Activated T-helper 2 cell treated with anti-CD3 and anti-CD28 coated beads, Interferon-gamma antibody, Interleukin-2, Interleukin-4, amounts not matched to agents 10 μg/mL and 5 μg/mL and 100 μg/mL, durations not matched to agents 14 hours and 24 hours and 36 hours (primary cell): Measurements from ENCODE around the gene ARL6IP5. TPM values are rescaled to one million over a fixed set of nuclear protein-coding genes. Genes with fewer than 3 reads are reported as not detected.

Source experiments
- DNase-seq: peaks from one replicate; pipeline ENCODE4 v3.0.0; 2021; ENCODE audit warnings: low spot score
- H3K27ac Mint-ChIP-seq: one replicate; pipeline ENCODE4 v1.8.0; 2021; ENCODE audit warnings: mixed read lengths
- H3K27me3 Mint-ChIP-seq: one replicate; pipeline ENCODE4 v1.8.0; 2021; ENCODE audit warnings: low read depth, mixed read lengths
- H3K36me3 Mint-ChIP-seq: one replicate; pipeline ENCODE4 v1.8.0; 2021; ENCODE audit warnings: low read depth, mixed read lengths
- H3K4me1 Mint-ChIP-seq: one replicate; pipeline ENCODE4 v1.8.0; 2021; ENCODE audit warnings: low read depth, mixed read lengths
- H3K4me3 Mint-ChIP-seq: one replicate; pipeline ENCODE4 v1.8.0; 2021; ENCODE audit warnings: low read depth, mild to moderate bottlenecking, moderate library complexity, mixed read lengths
- H3K9me3 Mint-ChIP-seq: one replicate; pipeline ENCODE4 v1.8.0; 2021; ENCODE audit warnings: mixed read lengths
- intact Hi-C: fragments of 100-400 bp; cut with micrococcal nuclease; formaldehyde crosslinking; loops from one replicate; pipeline ENCODE4 v1.15.1; 2023
- total RNA-seq: library from RNA; stranded (reverse); gene quantifications from 2 replicates; pipeline ENCODE4 v1.2.3, GENCODE V29; 2022

The ARL6IP5 gene
- total RNA-seq, 1 donor from 2014 or later = 124 TPM

GRCh38 chr3:69072928-69073327 is 11.8 kb upstream of the ARL6IP5 start:
- DNase-seq = no peak
- Mint-ChIP-seq H3K27ac (peak overlapping the region; percentile 0), H3K4me1 (peaks cover 36% of the 10 kb centered on the region), H3K36me3 (peaks cover 55% of the 10 kb centered on the region), H3K4me3 (no peak overlapping the region), H3K9me3 (no peaks in the 10 kb centered on the region), H3K27me3 (no peaks in the 10 kb centered on the region)
- intact Hi-C loops = no loop called here

DNA sequence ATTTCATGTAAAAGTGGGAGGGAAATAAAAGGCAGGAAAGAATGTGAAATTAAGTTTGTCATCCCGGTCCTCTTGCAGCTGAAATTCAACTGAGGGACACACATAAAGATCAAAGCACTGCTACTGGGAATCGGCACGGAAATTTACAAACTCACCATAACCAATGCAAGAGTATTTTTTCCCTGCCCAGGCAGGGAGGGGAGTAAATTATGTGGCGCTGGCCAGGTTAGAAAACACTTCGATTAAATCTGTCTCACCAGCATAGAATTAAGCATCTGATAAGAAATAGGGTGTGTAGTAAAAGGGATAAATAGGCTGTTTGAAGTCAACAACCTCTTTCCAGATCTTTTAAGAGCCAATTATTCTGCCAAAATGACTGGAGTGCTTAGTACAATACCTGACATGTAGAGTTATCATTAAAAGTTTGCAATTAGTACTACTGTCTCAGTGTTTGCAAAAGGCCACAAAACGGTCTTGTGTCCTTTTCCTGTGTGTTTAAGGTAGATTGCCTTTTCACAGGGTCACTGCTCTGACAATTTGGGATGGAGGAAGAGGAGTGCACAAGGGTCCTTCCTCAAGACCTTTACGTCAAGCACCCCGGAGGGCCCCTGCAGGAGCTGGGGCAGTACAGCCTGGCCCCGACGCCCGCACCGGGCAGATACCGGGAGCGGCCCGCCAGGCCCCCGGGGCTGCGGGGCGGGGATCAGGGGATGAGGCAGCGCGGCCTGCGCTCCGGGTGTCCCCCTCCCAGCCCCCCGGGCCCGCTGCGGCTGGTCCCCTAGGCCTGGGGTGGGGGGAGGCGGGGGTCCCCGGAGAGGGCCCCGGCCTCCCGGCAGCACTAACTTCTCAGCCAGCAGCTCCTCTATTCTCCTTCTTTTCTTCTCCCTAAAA is 5.2 kb upstream of the ARL6IP5 start:
- H3K27ac Mint-ChIP-seq = peak overlapping the region; percentile 67
- peak overlapping the region; percentile 83 for H3K4me3 Mint-ChIP-seq
- no peaks in the 10 kb centered on the region for H3K27me3 Mint-ChIP-seq
- peaks cover 58% of the 10 kb centered on the region for H3K4me1 Mint-ChIP-seq
- peaks cover 29% of the 10 kb centered on the region for H3K36me3 Mint-ChIP-seq
- H3K9me3 Mint-ChIP-seq = no peaks in the 10 kb centered on the region
- DNase-seq = no peak
- intact Hi-C loops = loop anchor here (1.0 to 10.0 kb wide), 3 partner anchors 14 to 1425 kb away; partner anchors contain the start of gene SUCLG2

GRCh38 chr3:69080233-69080920 is 4.4 kb upstream of the ARL6IP5 start, which contains the start of gene UBA3:
Gene UBA3 (minus strand): TSS chr3:69080365. CDS start chr3:69080353, 12 bp downstream.
- intact Hi-C loops = loop anchor here (1.0 to 10.0 kb wide), 3 partner anchors 15 to 1426 kb away; partner anchors contain the start of gene SUCLG2
- peaks cover 30% of the 10 kb centered on the region for H3K36me3 Mint-ChIP-seq
- no peaks in the 10 kb centered on the region for H3K27me3 Mint-ChIP-seq
- H3K27ac Mint-ChIP-seq = peak within 1 kb of the TSS; percentile 98
- H3K4me1 Mint-ChIP-seq = peaks cover 60% of the 10 kb centered on the region
- H3K4me3 Mint-ChIP-seq = peak within 1 kb of the TSS; percentile 83
- H3K9me3 Mint-ChIP-seq = no peaks in the 10 kb centered on the region
- DNase-seq = peak; percentile 81

GRCh38 chr3:69081583-69082262 is 3.0 kb upstream of the ARL6IP5 start:
- H3K27me3 Mint-ChIP-seq = no peaks in the 10 kb centered on the region
- DNase-seq = no peak
- H3K27ac Mint-ChIP-seq = peak overlapping the region; percentile 98
- H3K4me3 Mint-ChIP-seq = peak overlapping the region; percentile 73
- peaks cover 35% of the 10 kb centered on the region for H3K36me3 Mint-ChIP-seq
- no peaks in the 10 kb centered on the region for H3K9me3 Mint-ChIP-seq
- intact Hi-C loops = loop anchor here (1.0 to 10.0 kb wide), 5 partner anchors 22 to 1427 kb away; partner anchors contain the start of gene SUCLG2
- peaks cover 58% of the 10 kb centered on the region for H3K4me1 Mint-ChIP-seq

- no peak for DNase-seq
- peaks cover 34% of the 10 kb centered on the region for H3K36me3 Mint-ChIP-seq
- intact Hi-C loops = loop anchor here (1.0 to 10.0 kb wide), 5 partner anchors 23 to 1428 kb away; partner anchors contain the start of gene SUCLG2
- peak overlapping the region; percentile 73 for H3K4me3 Mint-ChIP-seq
- no peaks in the 10 kb centered on the region for H3K27me3 Mint-ChIP-seq
- peak overlapping the region; percentile 98 for H3K27ac Mint-ChIP-seq
- peaks cover 55% of the 10 kb centered on the region for H3K4me1 Mint-ChIP-seq
- H3K9me3 Mint-ChIP-seq = no peaks in the 10 kb centered on the region
Observed at GRCh38 chr3:69082361-69082760, 2.4 kb upstream of the ARL6IP5 start.

GRCh38 chr3:69082805-69083204 is 1.9 kb upstream of the ARL6IP5 start:
- H3K36me3 Mint-ChIP-seq = peaks cover 31% of the 10 kb centered on the region
- intact Hi-C loops = loop anchor here (1.0 to 10.0 kb wide), 6 partner anchors 24 to 1428 kb away; partner anchors contain the start of gene SUCLG2

GRCh38 chr3:69085168-69085832 is 563 bp downstream of the ARL6IP5 start:
- Mint-ChIP-seq H3K4me3 (peak overlapping the region; percentile 96), H3K4me1 (peaks cover 60% of the 10 kb centered on the region), H3K27me3 (no peaks in the 10 kb centered on the region), H3K36me3 (peaks cover 40% of the 10 kb centered on the region), H3K27ac (peak overlapping the region; percentile 98), H3K9me3 (no peaks in the 10 kb centered on the region)
- intact Hi-C loops = loop anchor here (2.0 to 10.0 kb wide), 2 partner anchors 72 to 1430 kb away; partner anchors contain the start of genes EOGT and SUCLG2
- no peak for DNase-seq

More at GRCh38 chr3:69082805-69083204, 1.9 kb upstream of the ARL6IP5 start:
- peak; percentile 47 for DNase-seq
- Mint-ChIP-seq H3K4me1 (peaks cover 53% of the 10 kb centered on the region), H3K27ac (peak overlapping the region; percentile 98), H3K9me3 (no peaks in the 10 kb centered on the region), H3K27me3 (no peaks in the 10 kb centered on the region), H3K4me3 (peak overlapping the region; percentile 49)

DNA sequence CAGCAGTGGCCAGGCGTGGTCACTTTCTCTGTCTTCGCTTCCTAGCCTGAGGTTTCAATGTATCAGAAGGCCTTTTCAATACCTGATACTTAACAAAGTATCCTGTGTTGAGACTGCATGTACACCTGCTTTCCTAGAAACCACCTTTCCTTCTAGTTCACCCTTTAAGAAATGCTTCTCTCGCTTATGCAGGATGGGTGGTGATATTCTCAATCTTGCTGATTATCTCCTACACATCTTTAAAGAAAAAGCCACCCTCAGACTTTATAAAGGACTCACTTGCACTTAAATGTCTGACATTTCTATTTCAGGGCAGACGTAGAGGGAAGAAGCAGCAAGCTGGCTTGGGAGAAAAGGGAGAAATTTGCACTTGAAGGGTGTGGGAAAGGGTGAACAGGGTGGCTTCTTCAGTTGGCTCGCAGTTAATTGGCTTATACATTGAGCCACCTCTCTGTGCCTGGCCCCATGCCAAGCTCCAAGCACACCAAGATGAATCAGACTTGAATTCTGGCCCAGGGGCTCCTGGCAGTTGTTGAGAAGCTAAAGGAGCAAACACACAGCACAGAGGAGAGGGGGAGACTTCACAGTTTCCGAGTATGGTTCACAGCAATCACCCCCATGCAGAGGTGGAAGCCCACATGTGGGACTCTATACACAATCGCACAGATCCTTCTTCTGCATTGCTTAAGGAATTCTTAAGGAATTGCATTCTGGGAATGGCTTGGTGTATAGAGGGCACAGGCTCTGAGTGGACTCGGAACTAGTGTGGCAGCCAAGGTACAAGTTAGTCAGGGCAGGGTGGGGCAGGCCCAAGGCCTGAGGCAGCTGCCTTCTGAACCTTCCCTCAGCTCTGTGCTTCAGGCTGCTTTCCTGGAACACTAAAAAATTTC is 1.3 kb downstream of the ARL6IP5 start:
- DNase-seq = peak; percentile 40
- H3K27me3 Mint-ChIP-seq = no peaks in the 10 kb centered on the region
- peak overlapping the region; percentile 98 for H3K27ac Mint-ChIP-seq
- no peaks in the 10 kb centered on the region for H3K9me3 Mint-ChIP-seq
- peaks cover 61% of the 10 kb centered on the region for H3K4me1 Mint-ChIP-seq
- intact Hi-C loops = loop anchor here (2.0 to 10.0 kb wide), 2 partner anchors 73 to 1431 kb away; partner anchors contain the start of genes EOGT and SUCLG2
- peak overlapping the region; percentile 96 for H3K4me3 Mint-ChIP-seq
- H3K36me3 Mint-ChIP-seq = peaks cover 47% of the 10 kb centered on the region

DNA sequence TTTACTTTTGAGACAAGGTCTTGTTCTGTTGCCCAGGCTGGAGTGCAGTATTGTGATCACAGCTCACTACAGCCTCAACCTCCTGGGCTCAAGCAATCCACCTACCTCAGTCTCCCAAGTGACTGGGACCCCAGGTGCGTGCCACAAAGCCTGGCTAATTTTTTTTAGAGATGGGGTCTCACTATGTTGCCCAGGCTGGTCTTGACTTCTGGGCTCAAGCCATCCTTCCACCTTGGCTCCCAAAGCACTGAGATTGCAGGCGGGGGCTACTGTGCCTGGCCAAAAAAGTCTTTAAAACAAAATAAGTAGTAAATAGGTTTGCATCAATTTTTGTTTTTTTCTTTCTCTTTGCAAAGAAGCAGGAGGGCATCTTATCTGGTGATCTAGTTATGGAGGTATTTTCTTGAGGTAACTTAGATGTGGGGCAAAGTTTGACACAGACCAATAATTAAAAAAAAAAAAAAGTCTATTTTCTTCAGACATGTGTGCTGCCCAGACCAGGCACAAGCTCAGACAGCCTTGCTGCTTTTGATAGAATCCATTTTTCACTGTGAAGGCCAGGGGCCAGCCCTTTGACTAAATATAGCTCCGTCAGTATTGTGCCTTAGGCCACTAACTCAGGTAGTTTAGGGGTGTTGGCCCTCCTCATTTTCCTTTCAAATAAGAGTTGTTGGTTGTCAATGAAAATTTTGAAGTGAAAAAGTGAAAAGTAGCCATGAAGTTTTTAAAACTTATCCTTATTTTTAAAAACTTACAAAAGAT is 2.5 kb downstream of the ARL6IP5 start:
- no peak for DNase-seq
- intact Hi-C loops = loop anchor here (10.0 kb wide), 1 partner anchor 1432 kb away; the partner anchor contains the start of gene SUCLG2
- H3K36me3 Mint-ChIP-seq = peaks cover 56% of the 10 kb centered on the region
- peak overlapping the region; percentile 86 for H3K4me3 Mint-ChIP-seq
- no peaks in the 10 kb centered on the region for H3K9me3 Mint-ChIP-seq
- peaks cover 60% of the 10 kb centered on the region for H3K4me1 Mint-ChIP-seq
- H3K27ac Mint-ChIP-seq = peak overlapping the region; percentile 88
- H3K27me3 Mint-ChIP-seq = no peaks in the 10 kb centered on the region

DNA sequence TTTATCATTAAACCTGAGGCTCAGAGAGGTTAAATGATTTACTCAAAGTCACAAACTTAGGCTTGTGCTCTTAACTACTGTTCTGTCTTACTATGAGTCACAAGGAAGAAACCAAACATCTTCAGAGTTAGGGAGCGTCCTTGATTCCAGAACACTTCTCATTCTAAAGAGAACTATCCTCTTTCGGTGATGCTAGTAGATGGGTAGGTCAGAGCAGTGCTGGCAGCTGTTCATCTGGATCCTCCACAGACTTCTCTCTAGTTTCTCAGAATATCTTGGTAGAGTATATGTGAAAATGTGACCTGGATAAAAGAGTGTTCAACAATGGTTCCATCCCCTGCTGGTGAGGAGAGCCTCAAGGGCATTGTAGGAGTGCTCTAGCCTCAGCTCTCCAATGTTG is 3.3 kb downstream of the ARL6IP5 start:
- Mint-ChIP-seq H3K4me1 (peaks cover 56% of the 10 kb centered on the region), H3K27ac (peak overlapping the region; percentile 88), H3K36me3 (peaks cover 62% of the 10 kb centered on the region), H3K9me3 (no peaks in the 10 kb centered on the region), H3K27me3 (no peaks in the 10 kb centered on the region), H3K4me3 (peak overlapping the region; percentile 86)
- intact Hi-C loops = loop anchor here (10.0 kb wide), 1 partner anchor 1433 kb away; the partner anchor contains the start of gene SUCLG2
- DNase-seq = no peak
